HCT116 (cell line): Measurements from ENCODE around the gene FBN3. TPM values are rescaled to one million over a fixed set of nuclear protein-coding genes. Genes with fewer than 3 reads are reported as not detected.

ENCODE experiments used
- ATAC-seq: fragments of 200-7000 bp; cut with Tn5 transposase; 2 replicates; pipeline ENCODE4 v1.9.1; 2020; ENCODE audit warnings: mild to moderate bottlenecking, moderate library complexity
- BruUV-seq: library from RNA; stranded (reverse); fragments of 400-500 nt; replicated peaks from 2 replicates; lab custom pipeline; 2021; lab: Mats Ljungman, UMichigan
- CTCF ChIA-PET: fragments of 300-600 bp; sonication (Branson Sonifier 250); formaldehyde crosslinking; loops from one replicate; lab custom pipeline; 2021; ENCODE audit warnings: antibody characterized with exemption; lab: Charles Lee
- POLR2A ChIA-PET: fragments of 300-600, 350-600 bp; sonication (Branson Sonifier 250); formaldehyde crosslinking; loops from one replicate; lab custom pipeline; 2021; ENCODE audit warnings: antibody characterized with exemption; lab: Charles Lee
- RAD21 ChIA-PET, 2 experiments: fragments of 300-600 bp; sonication (Branson Sonifier 250); formaldehyde crosslinking; loops; one replicate each; lab custom pipeline; 2023; ENCODE audit warnings: low total read pairs in 2 of 2; ENCODE audit not compliant: uncharacterized antibody in 2 of 2, unreplicated experiment in 2 of 2, low non-redundant PET in 1 of 2; lab: Charles Lee
- DNase-seq: peaks from one replicate; pipeline ENCODE4 v3.0.0-alpha.2; 2010; ENCODE audit warnings: low read depth, low spot score
- H2AFZ ChIP-seq: fragments of 200-600 bp; shearing (Covaris generic), sonication (generic); 2 replicates; pipeline ENCODE4 v1.6.1; 2017; ENCODE audit warnings: low read depth, mixed run types, mixed read lengths, antibody characterized with exemption, low read length; ENCODE audit not compliant: poor library complexity, severe bottlenecking
- H3K27ac ChIP-seq: 2 replicates; pipeline ENCODE4 v1.5.1; 2012; ENCODE audit warnings: low read depth, low read length
- H3K27me3 ChIP-seq: fragments of 200-600 bp; sonication (generic); 2 replicates; pipeline ENCODE4 v1.6.1; 2016; ENCODE audit warnings: mixed run types, low read length, mixed read lengths; ENCODE audit not compliant: insufficient read depth
- H3K36me3 ChIP-seq, 2 experiments: fragments of 200-500 bp in 1 of 2; fragments of 200-600 bp in 1 of 2; sonication (Bioruptor generic) in 1 of 2; sonication (generic) in 1 of 2; 2 replicates each; pipeline versions ENCODE4 v1.5.1 to v1.6.1; 2014 to 2016; ENCODE audit warnings: low read length in 2 of 2, inconsistent platforms in 1 of 2, mixed read lengths in 1 of 2, mixed run types in 1 of 2; ENCODE audit not compliant: insufficient read depth in 2 of 2, control insufficient read depth in 1 of 2
- H3K4me1 ChIP-seq, 2 experiments: fragments of 200-600 bp in 1 of 2; sonication (generic) in 1 of 2; 2 replicates each; pipeline versions ENCODE4 v1.5.1 to v1.6.1; 2012 to 2017; ENCODE audit warnings: low read length in 2 of 2, inconsistent platforms in 1 of 2, mild to moderate bottlenecking in 1 of 2, mixed read lengths in 1 of 2, mixed run types in 1 of 2, moderate library complexity in 1 of 2; ENCODE audit not compliant: insufficient read depth in 2 of 2, control insufficient read depth in 1 of 2
- H3K4me2 ChIP-seq: fragments of 200-600 bp; sonication (generic); 2 replicates; pipeline ENCODE4 v1.6.1; 2017; ENCODE audit warnings: mixed run types, low read length, mixed read lengths
- H3K4me3 ChIP-seq, 2 experiments: fragments of 200-600 bp in 1 of 2; sonication (generic) in 1 of 2; replicated peaks in 1 of 2; 2 replicates each; pipeline ENCODE4 v1.5.1; 2011 to 2016; ENCODE audit warnings: low read length in 2 of 2, control low read depth in 1 of 2, low read depth in 1 of 2, mild to moderate bottlenecking in 1 of 2, mixed read lengths in 1 of 2, mixed run types in 1 of 2
- H3K79me2 ChIP-seq: fragments of 200-600 bp; sonication (generic); 2 replicates; pipeline ENCODE4 v1.6.1; 2017; ENCODE audit warnings: mild to moderate bottlenecking, mixed run types, low read length, moderate library complexity, mixed read lengths; ENCODE audit not compliant: insufficient read depth
- H3K9ac ChIP-seq: fragments of 200-600 bp; sonication (generic); 2 replicates; pipeline ENCODE4 v1.6.1; 2016; ENCODE audit warnings: low read length, mixed read lengths
- H3K9me2 ChIP-seq: fragments of 200-600 bp; sonication (generic), shearing (Covaris generic); 2 replicates; pipeline ENCODE4 v1.6.1; 2017; ENCODE audit warnings: mixed run types, mild to moderate bottlenecking, moderate library complexity; ENCODE audit not compliant: insufficient read depth
- H3K9me3 ChIP-seq, 2 experiments: fragments of 200-500 bp in 1 of 2; fragments of 200-600 bp in 1 of 2; sonication (Bioruptor generic) in 1 of 2; sonication (generic) in 1 of 2; 2 replicates each; pipeline ENCODE4 v1.6.1; 2014 to 2017; ENCODE audit warnings: low read length in 2 of 2, mixed read lengths in 2 of 2, inconsistent platforms in 1 of 2, low read depth in 1 of 2, mild to moderate bottlenecking in 1 of 2, mixed run types in 1 of 2, moderate library complexity in 1 of 2; ENCODE audit not compliant: control insufficient read depth in 1 of 2, insufficient read depth in 1 of 2
- H4K20me1 ChIP-seq: fragments of 200-600 bp; sonication (generic), shearing (Covaris generic); 2 replicates; pipeline ENCODE4 v1.6.1; 2017; ENCODE audit warnings: mixed run types, mild to moderate bottlenecking, moderate library complexity; ENCODE audit not compliant: insufficient read depth
- CBX3 ChIP-seq: IDR thresholded peaks from 2 replicates; pipeline ENCODE4 v1.6.1; 2012; ENCODE audit warnings: low read depth
- JUND ChIP-seq: IDR thresholded peaks from 2 replicates; pipeline ENCODE4 v1.6.1; 2012
- POLR2A ChIP-seq: IDR thresholded peaks from 2 replicates; pipeline ENCODE4 v1.7.0; 2011; ENCODE audit warnings: borderline replicate concordance; ENCODE audit not compliant: insufficient read depth, insufficient read length; ENCODE audit errors: extremely low read depth
- SIN3A ChIP-seq: IDR thresholded peaks from 2 replicates; pipeline ENCODE4 v1.6.1; 2012; ENCODE audit warnings: low read depth
- intact Hi-C: fragments of 100-400 bp; cut with micrococcal nuclease; formaldehyde crosslinking; loops from 2 replicates; pipeline ENCODE4 v1.10.0; 2022
- total RNA-seq: library from RNA; stranded (reverse); gene quantifications from one replicate; pipeline ENCODE4 v1.2.1, GENCODE V29; 2021; ENCODE audit not compliant: unreplicated experiment
- TF ChIP-seq, protein P1 (sequence below): IDR thresholded peaks from 2 replicates; pipeline ENCODE4 v1.6.1; 2012; ENCODE audit warnings: low read depth
- TF ChIP-seq, protein P2 (sequence below): IDR thresholded peaks from 2 replicates; pipeline ENCODE4 v1.6.1; 2012

FBN3 gene
- total RNA-seq, 1 experiment from 2014 or later: 6.6 TPM

DNA sequence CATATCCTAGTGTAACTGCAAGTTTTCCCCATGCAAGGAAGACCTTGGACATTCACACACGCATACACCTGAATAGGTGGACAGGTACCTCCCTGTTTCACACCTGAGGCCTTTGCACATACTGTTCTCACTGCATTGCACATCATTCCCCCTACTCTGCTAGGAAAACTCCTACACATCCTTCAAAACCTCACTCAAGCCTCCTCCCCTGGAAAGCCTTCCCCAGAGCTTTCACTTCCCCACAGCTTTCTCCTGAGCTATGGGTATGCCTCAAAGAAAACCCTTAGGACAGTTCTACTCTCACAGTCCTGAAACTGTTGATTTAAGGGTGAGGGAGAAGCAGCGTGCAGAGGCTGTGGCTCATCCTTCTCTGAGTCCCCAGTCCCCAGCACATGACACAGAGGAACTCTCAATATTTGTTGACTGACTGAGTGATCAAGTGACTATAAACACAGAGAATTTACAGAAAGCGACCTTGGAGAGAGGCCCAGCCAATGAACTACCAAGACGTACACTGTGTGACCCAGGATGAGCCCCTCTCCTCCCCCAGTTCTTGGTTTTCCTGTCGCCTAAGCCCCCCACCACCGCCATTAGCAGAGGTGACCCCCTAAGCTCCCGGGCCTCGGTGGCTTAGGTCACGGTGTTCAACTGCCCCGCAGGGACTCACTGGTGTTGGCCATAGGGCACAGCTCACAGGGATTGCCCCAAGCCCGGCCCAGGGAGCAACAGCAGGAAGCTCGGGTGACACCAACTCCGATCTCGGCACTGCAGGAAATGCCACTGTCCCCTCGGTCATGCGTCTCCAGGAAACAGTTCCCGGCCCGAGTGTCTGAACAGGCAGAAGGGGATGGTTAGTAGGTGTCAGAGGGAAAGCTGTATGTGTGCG is 40.6 kb downstream of the FBN3 start:
- TF ChIP-seq SIN3A: no peak
- TF ChIP-seq, protein P1, sequence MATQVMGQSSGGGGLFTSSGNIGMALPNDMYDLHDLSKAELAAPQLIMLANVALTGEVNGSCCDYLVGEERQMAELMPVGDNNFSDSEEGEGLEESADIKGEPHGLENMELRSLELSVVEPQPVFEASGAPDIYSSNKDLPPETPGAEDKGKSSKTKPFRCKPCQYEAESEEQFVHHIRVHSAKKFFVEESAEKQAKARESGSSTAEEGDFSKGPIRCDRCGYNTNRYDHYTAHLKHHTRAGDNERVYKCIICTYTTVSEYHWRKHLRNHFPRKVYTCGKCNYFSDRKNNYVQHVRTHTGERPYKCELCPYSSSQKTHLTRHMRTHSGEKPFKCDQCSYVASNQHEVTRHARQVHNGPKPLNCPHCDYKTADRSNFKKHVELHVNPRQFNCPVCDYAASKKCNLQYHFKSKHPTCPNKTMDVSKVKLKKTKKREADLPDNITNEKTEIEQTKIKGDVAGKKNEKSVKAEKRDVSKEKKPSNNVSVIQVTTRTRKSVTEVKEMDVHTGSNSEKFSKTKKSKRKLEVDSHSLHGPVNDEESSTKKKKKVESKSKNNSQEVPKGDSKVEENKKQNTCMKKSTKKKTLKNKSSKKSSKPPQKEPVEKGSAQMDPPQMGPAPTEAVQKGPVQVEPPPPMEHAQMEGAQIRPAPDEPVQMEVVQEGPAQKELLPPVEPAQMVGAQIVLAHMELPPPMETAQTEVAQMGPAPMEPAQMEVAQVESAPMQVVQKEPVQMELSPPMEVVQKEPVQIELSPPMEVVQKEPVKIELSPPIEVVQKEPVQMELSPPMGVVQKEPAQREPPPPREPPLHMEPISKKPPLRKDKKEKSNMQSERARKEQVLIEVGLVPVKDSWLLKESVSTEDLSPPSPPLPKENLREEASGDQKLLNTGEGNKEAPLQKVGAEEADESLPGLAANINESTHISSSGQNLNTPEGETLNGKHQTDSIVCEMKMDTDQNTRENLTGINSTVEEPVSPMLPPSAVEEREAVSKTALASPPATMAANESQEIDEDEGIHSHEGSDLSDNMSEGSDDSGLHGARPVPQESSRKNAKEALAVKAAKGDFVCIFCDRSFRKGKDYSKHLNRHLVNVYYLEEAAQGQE: no peak
- no peak for TF ChIP-seq POLR2A
- TF ChIP-seq CBX3: no peak
- TF ChIP-seq, protein P2, sequence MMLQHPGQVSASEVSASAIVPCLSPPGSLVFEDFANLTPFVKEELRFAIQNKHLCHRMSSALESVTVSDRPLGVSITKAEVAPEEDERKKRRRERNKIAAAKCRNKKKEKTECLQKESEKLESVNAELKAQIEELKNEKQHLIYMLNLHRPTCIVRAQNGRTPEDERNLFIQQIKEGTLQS: no peak
- TF ChIP-seq JUND: no peak
- DNase-seq (no peak), ATAC-seq (no peak)
- RAD21 ChIA-PET: no interaction called here
- no peaks in the 10 kb centered on the region for H3K79me2 ChIP-seq
- H3K4me3 ChIP-seq: no peak overlapping the region
- H3K4me2 ChIP-seq: no peak overlapping the region
- no peaks in the 10 kb centered on the region for H4K20me1 ChIP-seq
- H3K27me3 ChIP-seq: no peaks in the 10 kb centered on the region
- no peaks in the 10 kb centered on the region for H3K9me3 ChIP-seq
- POLR2A ChIA-PET: no interaction called here
- H3K9me2 ChIP-seq: no peaks in the 10 kb centered on the region
- CTCF ChIA-PET: no interaction called here
- no peak overlapping the region for H2AFZ ChIP-seq
- no TSS peak for BruUV-seq
- intact Hi-C loops: no loop called here
- no peak overlapping the region for H3K27ac ChIP-seq
- H3K4me1 ChIP-seq: no peaks in the 10 kb centered on the region
- no peaks in the 10 kb centered on the region for H3K36me3 ChIP-seq
- H3K9ac ChIP-seq: no peak overlapping the region
